ENCODE results near the gene PRDM1. TPM values are rescaled to one million over a fixed set of nuclear protein-coding genes. Genes with fewer than 3 reads are reported as not detected.

Gene PRDM1
- total and polyA plus RNA-seq, 2 of the 13 experiments (the other 11 are each of a cell fraction or from before 2014, with no cell fraction given), result 0.13 TPM; not detected in 1

GRCh38 chr6:106120006-106120405 lies 33.9 kb downstream of the PRDM1 start:
- no TSS peak for BruUV-seq (replicated peaks)
- Histone ChIP-seq H3K79me2 (ENCODE audit: insufficient read depth, low read length) (no peaks in the 10 kb centered on the region), H3K27me3 (ENCODE audit: control insufficient read depth in 1 of 2, insufficient read depth in 2 of 2, low read length in 2 of 2) (peaks cover 0 to 17% of the 10 kb centered on the region in 2 experiments; a peak in 2 of 5 replicates), H3K4me1 (ENCODE audit: insufficient read depth, low read length) (no peaks in the 10 kb centered on the region), H3K4me2 (ENCODE audit: low read depth, low read length) (no peak overlapping the region), H2AFZ (ENCODE audit: low read length) (no peak overlapping the region), H3K36me3 (replicated peaks in 1 of 2; ENCODE audit: control insufficient read depth in 1 of 2, insufficient read depth in 2 of 2, low read length in 2 of 2) (no peaks in the 10 kb centered on the region), H3K27ac (ENCODE audit: extremely low read length, insufficient read depth, low read length) (no peak overlapping the region), H4K20me1 (ENCODE audit: insufficient read depth, low read length) (no peaks in the 10 kb centered on the region), H3K4me3 (replicated peaks in 1 of 3; ENCODE audit: insufficient read depth in 1 of 3, low read depth in 2 of 3, low read length in 3 of 3) (no peak overlapping the region), H3K9me3 (ENCODE audit: low read length) (no peaks in the 10 kb centered on the region), H3K9ac (ENCODE audit: insufficient read depth, low read depth, low read length) (no peak overlapping the region)
- intact Hi-C loops (cut with micrococcal nuclease; ENCODE audit: unreplicated experiment) (no loop called here), in situ Hi-C loops (cut with HindIII; ENCODE audit: extremely low pct_ligation_motif_present, low pct_unique_long_range_greater_than_20kb) (no loop called here)
- DNase-seq (ENCODE audit: low spot score) (no peak), ATAC-seq (no peak), FAIRE-seq (no peak)
- ChIA-PET CTCF (ENCODE audit: low intra/inter-chr PET ratio, low total read pairs) (no interaction called here), POLR2A (no interaction called here)
- TF ChIP-seq KAT8 (CRISPR knock-in tag; IDR thresholded peaks at IDR 0.05), result no peak
- TF ChIP-seq ZNF180 (CRISPR knock-in tag; IDR thresholded peaks at IDR 0.05; ENCODE audit: borderline replicate concordance, low read depth), result no peak
- no peak for TF ChIP-seq CEBPG (CRISPR knock-in tag; IDR thresholded peaks at IDR 0.05)
- TF ChIP-seq THRA (CRISPR knock-in tag; IDR thresholded peaks at IDR 0.05; ENCODE audit: borderline replicate concordance), result no peak
- no peak for TF ChIP-seq ZNF737 (CRISPR knock-in tag; IDR thresholded peaks at IDR 0.05; ENCODE audit: borderline replicate concordance)
- no peak for TF ChIP-seq ZNF331 (CRISPR knock-in tag; IDR thresholded peaks at IDR 0.05)
- no peak for TF ChIP-seq ZBTB14 (CRISPR knock-in tag; IDR thresholded peaks at IDR 0.05)
- no peak for TF ChIP-seq ATM (IDR thresholded peaks at IDR 0.05; ENCODE audit: borderline replicate concordance)
- TF ChIP-seq FOXC1 (CRISPR knock-in tag; IDR thresholded peaks at IDR 0.05; ENCODE audit: borderline replicate concordance), result no peak
- no peak for TF ChIP-seq HIVEP1 (CRISPR knock-in tag; IDR thresholded peaks at IDR 0.05)
- TF ChIP-seq PAX8 (CRISPR knock-in tag; IDR thresholded peaks at IDR 0.05; ENCODE audit: borderline replicate concordance), result no peak
- TF ChIP-seq ZNF317 (CRISPR knock-in tag; IDR thresholded peaks at IDR 0.05), result no peak
- no peak for TF ChIP-seq ZFP1 (CRISPR knock-in tag; IDR thresholded peaks at IDR 0.05)
- no peak for TF ChIP-seq TARDBP (CRISPR knock-in tag; IDR thresholded peaks at IDR 0.05)
- 52% methylated on average over 2 of the region's 2 CpGs for WGBS (ENCODE audit: low lambda C conversion rate)
